CD4-positive, alpha-beta T cell treated with Interleukin-21 for 1 hour (primary cell): ENCODE data around the gene XYLT1.
A peak's percentile ranks its signal among the peaks of the same experiment; 100 is the strongest.

Source experiments
- DNase-seq: peaks from one replicate; pipeline ENCODE4 v3.0.0-alpha.2; 2020

Gene XYLT1

GRCh38 chr16:17241264-17241835, 229.4 kb downstream of the XYLT1 start:
- DNase-seq, result no peak

- no peak for DNase-seq
Observed at GRCh38 chr16:17238285-17239028, 232.3 kb downstream of the XYLT1 start.

GRCh38 chr16:17237350-17237944, 233.3 kb downstream of the XYLT1 start:
- no peak for DNase-seq

GRCh38 chr16:17235147-17235815, 235.5 kb downstream of the XYLT1 start:
- no peak for DNase-seq

GRCh38 chr16:17233318-17234002, 237.3 kb downstream of the XYLT1 start:
- DNase-seq, result no peak

GRCh38 chr16:17232487-17232886, 238.3 kb downstream of the XYLT1 start:
- DNase-seq, result no peak

- DNase-seq, result no peak
Observed at GRCh38 chr16:17231972-17232371, 238.8 kb downstream of the XYLT1 start.

GRCh38 chr16:17230932-17231581, 239.7 kb downstream of the XYLT1 start:
- no peak for DNase-seq

- no peak for DNase-seq
Observed at GRCh38 chr16:17229766-17230165, 241.0 kb downstream of the XYLT1 start.

- no peak for DNase-seq
Observed at GRCh38 chr16:17229131-17229530, 241.6 kb downstream of the XYLT1 start.

GRCh38 chr16:17228708-17229055, 242.1 kb downstream of the XYLT1 start:
- no peak for DNase-seq

- no peak for DNase-seq
Observed at GRCh38 chr16:17228048-17228707, 242.6 kb downstream of the XYLT1 start.

GRCh38 chr16:17227278-17227677, 243.5 kb downstream of the XYLT1 start:
- DNase-seq, result no peak

- DNase-seq, result no peak
Observed at GRCh38 chr16:17225541-17225940, 245.2 kb downstream of the XYLT1 start.

- peak; percentile 49 for DNase-seq
Observed at GRCh38 chr16:17224879-17225281, 245.9 kb downstream of the XYLT1 start.

- no peak for DNase-seq
Observed at GRCh38 chr16:17224350-17224749, 246.4 kb downstream of the XYLT1 start.

GRCh38 chr16:17223576-17223975, 247.2 kb downstream of the XYLT1 start:
- DNase-seq, result no peak

- DNase-seq, result no peak
Observed at GRCh38 chr16:17222871-17223401, 247.8 kb downstream of the XYLT1 start.

GRCh38 chr16:17219991-17220390, 250.8 kb downstream of the XYLT1 start:
- DNase-seq, result no peak

GRCh38 chr16:17215936-17216335, 254.8 kb downstream of the XYLT1 start:
- DNase-seq, result no peak

GRCh38 chr16:17215306-17215705, 255.5 kb downstream of the XYLT1 start:
- no peak for DNase-seq

GRCh38 chr16:17213974-17214373, 256.8 kb downstream of the XYLT1 start:
- DNase-seq, result no peak
